KMS-11 (cell line): ENCODE measurements around the gene RTN4IP1.

Source experiments
- H2AFZ ChIP-seq: fragments of 200-600 bp; sonication (generic); 2 replicates; pipeline ENCODE4 v1.6.1; 2016; ENCODE audit warnings: antibody characterized with exemption, mixed run types, low read depth
- H3K27ac ChIP-seq: fragments of 200-600 bp; sonication (generic); 2 replicates; pipeline ENCODE4 v1.6.1; 2016; ENCODE audit warnings: mild to moderate bottlenecking, mixed run types
- H3K27me3 ChIP-seq: fragments of 200-600 bp; sonication (generic); 2 replicates; pipeline ENCODE4 v1.6.1; 2017; ENCODE audit warnings: mild to moderate bottlenecking, low read depth, mixed run types, moderate library complexity; ENCODE audit not compliant: insufficient read depth
- H3K36me3 ChIP-seq: fragments of 200-600 bp; sonication (generic); 2 replicates; pipeline ENCODE4 v1.6.1; 2017; ENCODE audit warnings: mild to moderate bottlenecking, mixed run types; ENCODE audit not compliant: insufficient read depth
- H3K4me1 ChIP-seq: fragments of 200-600 bp; sonication (generic); 2 replicates; pipeline ENCODE4 v1.6.1; 2016; ENCODE audit warnings: mild to moderate bottlenecking, low read depth, mixed run types; ENCODE audit not compliant: poor library complexity, severe bottlenecking
- H3K4me2 ChIP-seq: fragments of 200-600 bp; sonication (generic); 2 replicates; pipeline ENCODE4 v1.7.0; 2016; ENCODE audit warnings: mild to moderate bottlenecking, mixed run types
- H3K4me3 ChIP-seq: fragments of 200-600 bp; sonication (generic); IDR thresholded peaks from 2 replicates; pipeline ENCODE4 v1.6.1; 2017; ENCODE audit warnings: low read depth, low read length, mixed read lengths; ENCODE audit not compliant: insufficient read depth
- H3K79me2 ChIP-seq: fragments of 200-600 bp; sonication (generic); 2 replicates; pipeline ENCODE4 v1.6.1; 2016; ENCODE audit warnings: low read depth, mixed run types; ENCODE audit not compliant: insufficient read depth
- H3K9ac ChIP-seq: fragments of 200-600 bp; sonication (generic); 2 replicates; pipeline ENCODE4 v1.6.1; 2016; ENCODE audit warnings: mild to moderate bottlenecking, mixed run types
- H4K20me1 ChIP-seq: fragments of 200-600 bp; sonication (generic); 2 replicates; pipeline ENCODE4 v1.6.1; 2016; ENCODE audit warnings: mild to moderate bottlenecking, mixed run types; ENCODE audit not compliant: insufficient read depth
- TF ChIP-seq, protein P1 (sequence below): fragments of 200-600 bp; sonication (generic); conservative IDR thresholded peaks from 2 replicates; pipeline ENCODE4 v1.6.1; 2017; ENCODE audit warnings: low read depth, mild to moderate bottlenecking, antibody characterized with exemption, low read length, moderate library complexity, mixed read lengths

Gene RTN4IP1

DNA sequence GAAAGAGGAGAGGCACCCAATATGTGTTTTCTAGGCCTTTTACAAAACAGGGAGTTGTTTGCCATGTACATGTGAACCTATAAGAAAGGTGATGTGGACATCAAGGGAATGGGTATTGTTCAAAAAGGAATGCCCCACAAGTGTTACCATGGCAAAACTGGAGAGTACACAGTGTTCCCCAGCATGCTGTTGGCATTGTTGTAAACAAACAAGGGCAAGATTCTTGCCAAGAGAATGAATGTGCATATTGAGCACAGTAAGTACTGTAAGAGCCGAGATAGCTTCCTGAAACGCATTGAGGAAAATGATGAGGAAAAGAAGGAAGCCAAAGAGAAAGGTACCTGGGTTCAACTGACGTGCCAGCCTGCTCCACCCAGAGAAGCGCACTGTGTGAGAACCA, 13.2 kb upstream of the RTN4IP1 start:
- H3K9ac ChIP-seq = no peak overlapping the region
- no peak overlapping the region for H3K4me2 ChIP-seq
- no peaks in the 10 kb centered on the region for H3K27me3 ChIP-seq
- no peaks in the 10 kb centered on the region for H4K20me1 ChIP-seq
- H3K79me2 ChIP-seq = no peaks in the 10 kb centered on the region
- TF ChIP-seq, protein P1, sequence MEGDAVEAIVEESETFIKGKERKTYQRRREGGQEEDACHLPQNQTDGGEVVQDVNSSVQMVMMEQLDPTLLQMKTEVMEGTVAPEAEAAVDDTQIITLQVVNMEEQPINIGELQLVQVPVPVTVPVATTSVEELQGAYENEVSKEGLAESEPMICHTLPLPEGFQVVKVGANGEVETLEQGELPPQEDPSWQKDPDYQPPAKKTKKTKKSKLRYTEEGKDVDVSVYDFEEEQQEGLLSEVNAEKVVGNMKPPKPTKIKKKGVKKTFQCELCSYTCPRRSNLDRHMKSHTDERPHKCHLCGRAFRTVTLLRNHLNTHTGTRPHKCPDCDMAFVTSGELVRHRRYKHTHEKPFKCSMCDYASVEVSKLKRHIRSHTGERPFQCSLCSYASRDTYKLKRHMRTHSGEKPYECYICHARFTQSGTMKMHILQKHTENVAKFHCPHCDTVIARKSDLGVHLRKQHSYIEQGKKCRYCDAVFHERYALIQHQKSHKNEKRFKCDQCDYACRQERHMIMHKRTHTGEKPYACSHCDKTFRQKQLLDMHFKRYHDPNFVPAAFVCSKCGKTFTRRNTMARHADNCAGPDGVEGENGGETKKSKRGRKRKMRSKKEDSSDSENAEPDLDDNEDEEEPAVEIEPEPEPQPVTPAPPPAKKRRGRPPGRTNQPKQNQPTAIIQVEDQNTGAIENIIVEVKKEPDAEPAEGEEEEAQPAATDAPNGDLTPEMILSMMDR = no peak
- no peaks in the 10 kb centered on the region for H3K36me3 ChIP-seq
- H3K4me1 ChIP-seq = peaks cover 4% of the 10 kb centered on the region
- no peak overlapping the region for H3K4me3 ChIP-seq
- no peak overlapping the region for H3K27ac ChIP-seq
- no peak overlapping the region for H2AFZ ChIP-seq

DNA sequence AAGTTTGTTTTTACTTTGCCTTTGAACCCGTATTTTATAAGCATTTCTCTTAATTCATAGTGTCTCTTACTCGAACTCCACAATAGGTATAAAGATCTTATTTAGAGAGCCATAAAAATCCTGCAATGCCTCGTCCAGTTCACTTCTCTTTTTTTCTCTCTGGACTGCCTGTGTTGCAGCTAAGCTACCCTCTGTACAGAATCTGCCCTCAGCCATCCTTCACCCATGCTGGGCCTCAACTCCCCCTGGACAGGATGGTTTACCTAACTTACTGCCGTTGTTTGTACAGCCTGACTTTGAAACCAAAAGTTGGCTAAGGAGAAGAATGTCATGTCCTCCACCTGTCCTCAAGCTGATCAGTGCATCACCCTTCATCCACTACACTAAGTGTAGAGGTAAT, 10.5 kb upstream of the RTN4IP1 start:
- no peak overlapping the region for H3K27ac ChIP-seq
- peaks cover 9% of the 10 kb centered on the region for H3K4me1 ChIP-seq
- no peaks in the 10 kb centered on the region for H4K20me1 ChIP-seq
- no peak overlapping the region for H3K4me3 ChIP-seq
- no peak overlapping the region for H3K4me2 ChIP-seq
- no peak overlapping the region for H2AFZ ChIP-seq
- H3K27me3 ChIP-seq = no peaks in the 10 kb centered on the region
- H3K9ac ChIP-seq = no peak overlapping the region
- TF ChIP-seq, protein P1 = no peak
- no peaks in the 10 kb centered on the region; the same call in 1 of the 2 replicates for H3K79me2 ChIP-seq
- no peaks in the 10 kb centered on the region for H3K36me3 ChIP-seq

DNA sequence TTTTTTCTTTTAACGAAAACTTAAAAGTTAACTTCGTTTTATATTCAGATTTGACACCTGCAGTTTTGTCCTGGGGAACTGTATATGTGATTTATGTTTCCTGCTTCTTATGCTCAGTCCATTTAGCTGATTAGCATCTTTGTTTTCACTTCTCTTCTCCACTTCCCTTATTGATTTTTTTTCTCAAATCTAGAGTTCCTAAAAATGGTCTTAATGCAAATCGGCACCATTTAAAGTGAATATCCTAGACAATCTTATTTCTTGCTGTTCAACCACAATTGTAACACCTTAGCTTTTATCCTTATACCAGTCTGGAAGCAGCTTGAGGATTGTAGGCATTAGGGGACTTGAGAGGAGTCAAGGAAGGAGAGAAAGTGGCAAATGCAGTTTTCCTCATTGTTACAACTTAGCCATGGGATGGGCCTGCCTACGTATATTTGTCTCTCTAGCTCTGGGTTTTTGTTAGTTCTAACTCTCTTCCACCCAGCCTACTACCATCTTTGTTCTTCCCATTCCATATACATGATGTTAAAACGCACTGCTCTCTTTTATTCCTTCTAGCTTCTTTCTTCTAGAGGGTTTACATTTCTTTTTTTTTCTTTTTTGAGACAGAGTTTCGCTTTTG, 8.5 kb upstream of the RTN4IP1 start:
- TF ChIP-seq, protein P1 = no peak
- no peaks in the 10 kb centered on the region for H4K20me1 ChIP-seq
- no peak overlapping the region for H3K9ac ChIP-seq
- peaks cover 9% of the 10 kb centered on the region; the same call in 1 of the 2 replicates for H3K79me2 ChIP-seq
- no peaks in the 10 kb centered on the region for H3K27me3 ChIP-seq
- no peak overlapping the region for H2AFZ ChIP-seq
- H3K4me2 ChIP-seq = no peak overlapping the region
- H3K36me3 ChIP-seq = no peaks in the 10 kb centered on the region
- no peak overlapping the region for H3K4me3 ChIP-seq
- peaks cover 9% of the 10 kb centered on the region for H3K4me1 ChIP-seq
- no peak overlapping the region for H3K27ac ChIP-seq

DNA sequence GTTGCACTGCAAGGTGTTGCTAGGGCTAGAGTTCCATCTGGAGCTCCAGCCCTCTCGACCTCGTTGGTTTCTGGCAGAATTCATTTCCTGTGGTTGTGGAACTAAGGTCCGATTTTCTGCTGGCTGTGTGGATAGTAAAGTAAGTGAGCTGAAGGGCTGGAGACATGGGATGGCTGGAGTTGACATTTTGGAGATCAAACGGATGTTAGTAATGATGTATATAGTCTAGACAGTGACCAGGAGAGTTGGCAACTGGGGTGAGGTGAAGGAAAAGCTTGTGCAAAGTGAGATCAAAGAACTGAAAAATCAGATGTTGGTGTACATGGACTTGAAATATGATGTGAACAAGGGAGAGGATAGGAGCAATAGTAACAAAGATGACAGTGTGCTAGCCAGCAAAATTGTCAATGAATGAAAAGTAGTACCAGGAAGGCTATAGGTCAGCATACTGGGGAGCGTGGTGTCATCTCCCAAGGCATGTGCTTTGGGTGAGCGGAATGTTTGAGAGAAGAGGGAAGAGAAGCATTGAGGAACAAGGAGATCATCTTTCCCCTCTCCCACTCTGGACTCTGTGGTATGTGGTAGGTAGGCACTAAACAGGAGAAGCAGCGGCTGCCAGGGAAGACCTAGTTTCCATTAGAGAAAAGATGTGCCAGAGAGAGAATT, 7.9 kb upstream of the RTN4IP1 start:
- H3K4me3 ChIP-seq = no peak overlapping the region
- no peaks in the 10 kb centered on the region for H3K27me3 ChIP-seq
- TF ChIP-seq, protein P1 = no peak
- H3K79me2 ChIP-seq = peaks cover 9% of the 10 kb centered on the region; the same call in 1 of the 2 replicates
- no peak overlapping the region for H3K9ac ChIP-seq
- H3K4me2 ChIP-seq = no peak overlapping the region
- peaks cover 9% of the 10 kb centered on the region for H3K4me1 ChIP-seq
- H3K27ac ChIP-seq = no peak overlapping the region
- no peaks in the 10 kb centered on the region for H4K20me1 ChIP-seq
- no peaks in the 10 kb centered on the region for H3K36me3 ChIP-seq
- no peak overlapping the region for H2AFZ ChIP-seq
